ENCODE results near the gene GABARAP. TPM values are rescaled to one million over a fixed set of nuclear protein-coding genes. Genes with fewer than 3 reads are reported as not detected.
A peak's percentile ranks its signal among the peaks of the same experiment; 100 is the strongest.

Gene GABARAP
- total RNA-seq, 1 experiment from 2014 or later, result 140 TPM

- no peaks in the 10 kb centered on the region for H3K9me3 Mint-ChIP-seq (ENCODE audit: unreplicated experiment)
- BruUV-seq (replicated peaks), result no TSS peak
Measured at GRCh38 chr17:7250695-7251627, 8.7 kb upstream of the GABARAP start.

GRCh38 chr17:7249830-7250229, 7.6 kb upstream of the GABARAP start:
- BruUV-seq (replicated peaks), result no TSS peak

More at GRCh38 chr17:7250695-7251627, 8.7 kb upstream of the GABARAP start:
- no peak for TF ChIP-seq CTCF (IDR thresholded peaks at IDR 0.05; ENCODE audit: insufficient read depth in 1 of 2, low read depth in 1 of 2, low read length in 1 of 2, severe bottlenecking in 1 of 2, unreplicated experiment in 1 of 2)
- H3K9me3 ChIP-seq, result no peaks in the 10 kb centered on the region
- no peaks in the 10 kb centered on the region for H3K27me3 ChIP-seq (replicated peaks; ENCODE audit: control insufficient read depth, insufficient read depth, low read length)
- no peak for DNase-seq
- peak overlapping the region; percentile 88 for H3K4me3 Mint-ChIP-seq (ENCODE audit: unreplicated experiment)
- POLR2A ChIA-PET, result interaction anchor here (1.0 kb wide), 1 partner anchor 9 kb away, joined by 3 read pairs; the partner anchor contains the start of gene GABARAP
- H3K4me1 ChIP-seq, result no peaks in the 10 kb centered on the region
- H3K4me1 Mint-ChIP-seq (ENCODE audit: low read depth, unreplicated experiment), result peaks cover 11% of the 10 kb centered on the region
- H3K4me3 ChIP-seq (ENCODE audit: low read depth, low read length), result peak overlapping the region; percentile 64
- intact Hi-C loops (cut with micrococcal nuclease; ENCODE audit: unreplicated experiment), result no loop called here
- H3K36me3 ChIP-seq (ENCODE audit: control insufficient read depth, insufficient read depth, low read length), result no peaks in the 10 kb centered on the region
- H3K27me3 Mint-ChIP-seq (ENCODE audit: insufficient read depth, unreplicated experiment), result no peaks in the 10 kb centered on the region
- H3K36me3 Mint-ChIP-seq (ENCODE audit: insufficient read depth, unreplicated experiment), result peaks cover 57% of the 10 kb centered on the region
- CTCF ChIA-PET, result interaction anchor here (1.0 kb wide), 1 partner anchor 9 kb away, joined by 3 read pairs; no protein-coding TSS in a partner anchor
- H3K27ac Mint-ChIP-seq (ENCODE audit: unreplicated experiment), result peak overlapping the region; percentile 70

GRCh38 chr17:7249214-7249613, 7.0 kb upstream of the GABARAP start:
- no peak overlapping the region for H3K4me3 ChIP-seq (ENCODE audit: low read depth, low read length)

More at GRCh38 chr17:7249830-7250229, 7.6 kb upstream of the GABARAP start:
- no peak for DNase-seq
- H3K27me3 ChIP-seq (replicated peaks; ENCODE audit: control insufficient read depth, insufficient read depth, low read length), result no peaks in the 10 kb centered on the region
- TF ChIP-seq CTCF (IDR thresholded peaks at IDR 0.05; ENCODE audit: insufficient read depth in 1 of 2, low read depth in 1 of 2, low read length in 1 of 2, severe bottlenecking in 1 of 2, unreplicated experiment in 1 of 2), result no peak
- no peaks in the 10 kb centered on the region for H3K36me3 ChIP-seq (ENCODE audit: control insufficient read depth, insufficient read depth, low read length)
- no peaks in the 10 kb centered on the region for H3K4me1 ChIP-seq
- intact Hi-C loops (cut with micrococcal nuclease; ENCODE audit: unreplicated experiment), result no loop called here
- Mint-ChIP-seq H3K4me1 (ENCODE audit: low read depth, unreplicated experiment) (peaks cover 11% of the 10 kb centered on the region), H3K27me3 (ENCODE audit: insufficient read depth, unreplicated experiment) (no peaks in the 10 kb centered on the region), H3K9me3 (ENCODE audit: unreplicated experiment) (no peaks in the 10 kb centered on the region), H3K27ac (ENCODE audit: unreplicated experiment) (no peak overlapping the region), H3K4me3 (ENCODE audit: unreplicated experiment) (peak overlapping the region; percentile 88), H3K36me3 (ENCODE audit: insufficient read depth, unreplicated experiment) (peaks cover 54% of the 10 kb centered on the region)
- H3K4me3 ChIP-seq (ENCODE audit: low read depth, low read length), result 0 out of 2 replicates have a peak overlapping the region, but pooled peaks have one; percentile 64
- no peaks in the 10 kb centered on the region for H3K9me3 ChIP-seq
- CTCF ChIA-PET, result no interaction called here
- POLR2A ChIA-PET, result no interaction called here

More at GRCh38 chr17:7249214-7249613, 7.0 kb upstream of the GABARAP start:
- Histone ChIP-seq H3K4me1 (no peaks in the 10 kb centered on the region), H3K36me3 (ENCODE audit: control insufficient read depth, insufficient read depth, low read length) (no peaks in the 10 kb centered on the region), H3K27me3 (replicated peaks; ENCODE audit: control insufficient read depth, insufficient read depth, low read length) (no peaks in the 10 kb centered on the region), H3K9me3 (no peaks in the 10 kb centered on the region)
- Mint-ChIP-seq H3K27ac (ENCODE audit: unreplicated experiment) (no peak overlapping the region), H3K9me3 (ENCODE audit: unreplicated experiment) (no peaks in the 10 kb centered on the region), H3K4me1 (ENCODE audit: low read depth, unreplicated experiment) (peaks cover 11% of the 10 kb centered on the region), H3K27me3 (ENCODE audit: insufficient read depth, unreplicated experiment) (no peaks in the 10 kb centered on the region), H3K4me3 (ENCODE audit: unreplicated experiment) (peak overlapping the region; percentile 44), H3K36me3 (ENCODE audit: insufficient read depth, unreplicated experiment) (peaks cover 54% of the 10 kb centered on the region)
- ChIA-PET POLR2A (no interaction called here), CTCF (no interaction called here)
- BruUV-seq (replicated peaks), result no TSS peak
- no peak for TF ChIP-seq CTCF (IDR thresholded peaks at IDR 0.05; ENCODE audit: insufficient read depth in 1 of 2, low read depth in 1 of 2, low read length in 1 of 2, severe bottlenecking in 1 of 2, unreplicated experiment in 1 of 2)
- no peak for DNase-seq
- intact Hi-C loops (cut with micrococcal nuclease; ENCODE audit: unreplicated experiment), result no loop called here

Data from Caco-2 (cell line).